Parathyroid adenoma (tissue), 2 donors: ENCODE data around the gene GSK3A.
A peak's percentile ranks its signal among the peaks of the same experiment; 100 is the strongest.

ENCODE experiments used
- H2AFZ ChIP-seq: fragments of 300-600 bp; sonication (generic); one replicate; pipeline ENCODE4 v1.7.0; 2017; ENCODE audit warnings: antibody characterized with exemption, mild to moderate bottlenecking
- H3K27ac ChIP-seq: fragments of 300-600 bp; sonication (generic); one replicate; pipeline ENCODE4 v1.7.0; 2017
- H3K27me3 ChIP-seq: fragments of 300-600 bp; sonication (generic); one replicate; pipeline ENCODE4 v1.7.0; 2017; ENCODE audit warnings: low read length; ENCODE audit not compliant: control insufficient read depth, insufficient read depth
- H3K36me3 ChIP-seq: fragments of 300-600 bp; sonication (generic); one replicate; pipeline ENCODE4 v1.7.0; 2017; ENCODE audit warnings: low read length; ENCODE audit not compliant: control insufficient read depth, insufficient read depth
- H3K4me1 ChIP-seq: fragments of 300-600 bp; sonication (generic); one replicate; pipeline ENCODE4 v1.7.0; 2017; ENCODE audit warnings: control low read depth
- H3K4me2 ChIP-seq: fragments of 300-600 bp; sonication (generic); one replicate; pipeline ENCODE4 v1.7.0; 2017; ENCODE audit warnings: low read length
- H3K4me3 ChIP-seq: fragments of 300-600 bp; sonication (generic); one replicate; pipeline ENCODE4 v1.7.0; 2017; ENCODE audit warnings: low read depth, low read length
- H3K79me2 ChIP-seq: fragments of 300-600 bp; sonication (generic); one replicate; pipeline ENCODE4 v1.7.0; 2017; ENCODE audit warnings: control low read depth
- H3K9ac ChIP-seq: fragments of 300-600 bp; sonication (generic); one replicate; pipeline ENCODE4 v1.7.0; 2017; ENCODE audit warnings: mild to moderate bottlenecking
- H3K9me3 ChIP-seq: fragments of 300-600 bp; sonication (generic); one replicate; pipeline ENCODE4 v1.7.0; 2017; ENCODE audit warnings: low read length; ENCODE audit not compliant: control insufficient read depth
- TF ChIP-seq, protein P1 (sequence below): fragments of 300-600 bp; sonication (generic); IDR thresholded peaks from one replicate; pipeline ENCODE4 v1.7.0; 2017; ENCODE audit warnings: antibody characterized with exemption, mild to moderate bottlenecking
- donor health status: primary hyperparathyroidism.

Gene GSK3A

DNA sequence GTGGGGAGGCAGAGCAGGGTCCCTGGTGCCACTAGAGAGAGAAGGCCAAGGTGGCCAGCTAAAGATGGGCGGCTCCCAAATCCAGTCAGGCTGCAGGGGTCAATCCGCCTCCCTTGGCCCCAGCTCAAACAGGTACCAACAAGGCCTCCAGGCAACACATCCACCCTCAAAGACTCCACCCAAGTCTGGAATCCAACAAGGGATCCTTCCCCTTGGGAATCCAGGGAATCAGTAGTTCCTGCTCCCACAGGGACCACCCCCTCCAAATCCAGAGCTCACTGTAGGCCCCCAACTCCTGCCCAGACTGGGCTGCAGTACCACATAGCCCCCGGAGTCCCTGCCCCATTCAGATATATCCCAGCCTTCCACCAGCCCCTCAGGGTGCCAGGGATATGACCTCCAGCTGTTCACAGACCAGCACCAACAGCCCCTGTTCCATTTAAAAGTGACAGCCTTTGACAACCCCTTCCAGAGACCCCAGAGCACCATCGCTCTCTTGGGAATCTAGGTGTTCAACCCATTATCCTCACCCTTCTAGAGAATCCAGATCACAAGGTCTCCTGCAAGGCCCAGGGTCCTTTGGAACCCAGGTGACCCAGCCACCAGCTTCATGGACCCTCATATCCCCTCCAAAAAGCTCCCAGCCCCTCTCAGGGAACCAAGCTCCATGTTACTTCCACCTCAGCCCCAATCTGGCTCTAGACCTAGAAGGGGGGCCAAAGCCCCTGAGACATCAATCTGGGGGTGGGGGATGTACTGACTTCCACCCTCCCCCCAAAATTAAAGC is 9.4 kb upstream of the GSK3A start:
- no peak overlapping the region for H2AFZ ChIP-seq
- no peak overlapping the region for H3K4me3 ChIP-seq
- TF ChIP-seq, protein P1, sequence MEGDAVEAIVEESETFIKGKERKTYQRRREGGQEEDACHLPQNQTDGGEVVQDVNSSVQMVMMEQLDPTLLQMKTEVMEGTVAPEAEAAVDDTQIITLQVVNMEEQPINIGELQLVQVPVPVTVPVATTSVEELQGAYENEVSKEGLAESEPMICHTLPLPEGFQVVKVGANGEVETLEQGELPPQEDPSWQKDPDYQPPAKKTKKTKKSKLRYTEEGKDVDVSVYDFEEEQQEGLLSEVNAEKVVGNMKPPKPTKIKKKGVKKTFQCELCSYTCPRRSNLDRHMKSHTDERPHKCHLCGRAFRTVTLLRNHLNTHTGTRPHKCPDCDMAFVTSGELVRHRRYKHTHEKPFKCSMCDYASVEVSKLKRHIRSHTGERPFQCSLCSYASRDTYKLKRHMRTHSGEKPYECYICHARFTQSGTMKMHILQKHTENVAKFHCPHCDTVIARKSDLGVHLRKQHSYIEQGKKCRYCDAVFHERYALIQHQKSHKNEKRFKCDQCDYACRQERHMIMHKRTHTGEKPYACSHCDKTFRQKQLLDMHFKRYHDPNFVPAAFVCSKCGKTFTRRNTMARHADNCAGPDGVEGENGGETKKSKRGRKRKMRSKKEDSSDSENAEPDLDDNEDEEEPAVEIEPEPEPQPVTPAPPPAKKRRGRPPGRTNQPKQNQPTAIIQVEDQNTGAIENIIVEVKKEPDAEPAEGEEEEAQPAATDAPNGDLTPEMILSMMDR = no peak
- peak overlapping the region; percentile 48 for H3K27ac ChIP-seq
- H3K4me1 ChIP-seq = peaks cover 17% of the 10 kb centered on the region
- H3K9ac ChIP-seq = no peak overlapping the region
- H3K9me3 ChIP-seq = no peaks in the 10 kb centered on the region
- no peaks in the 10 kb centered on the region for H3K27me3 ChIP-seq
- H3K4me2 ChIP-seq = no peak overlapping the region
- no peaks in the 10 kb centered on the region for H3K36me3 ChIP-seq
- peaks cover 2% of the 10 kb centered on the region for H3K79me2 ChIP-seq

DNA sequence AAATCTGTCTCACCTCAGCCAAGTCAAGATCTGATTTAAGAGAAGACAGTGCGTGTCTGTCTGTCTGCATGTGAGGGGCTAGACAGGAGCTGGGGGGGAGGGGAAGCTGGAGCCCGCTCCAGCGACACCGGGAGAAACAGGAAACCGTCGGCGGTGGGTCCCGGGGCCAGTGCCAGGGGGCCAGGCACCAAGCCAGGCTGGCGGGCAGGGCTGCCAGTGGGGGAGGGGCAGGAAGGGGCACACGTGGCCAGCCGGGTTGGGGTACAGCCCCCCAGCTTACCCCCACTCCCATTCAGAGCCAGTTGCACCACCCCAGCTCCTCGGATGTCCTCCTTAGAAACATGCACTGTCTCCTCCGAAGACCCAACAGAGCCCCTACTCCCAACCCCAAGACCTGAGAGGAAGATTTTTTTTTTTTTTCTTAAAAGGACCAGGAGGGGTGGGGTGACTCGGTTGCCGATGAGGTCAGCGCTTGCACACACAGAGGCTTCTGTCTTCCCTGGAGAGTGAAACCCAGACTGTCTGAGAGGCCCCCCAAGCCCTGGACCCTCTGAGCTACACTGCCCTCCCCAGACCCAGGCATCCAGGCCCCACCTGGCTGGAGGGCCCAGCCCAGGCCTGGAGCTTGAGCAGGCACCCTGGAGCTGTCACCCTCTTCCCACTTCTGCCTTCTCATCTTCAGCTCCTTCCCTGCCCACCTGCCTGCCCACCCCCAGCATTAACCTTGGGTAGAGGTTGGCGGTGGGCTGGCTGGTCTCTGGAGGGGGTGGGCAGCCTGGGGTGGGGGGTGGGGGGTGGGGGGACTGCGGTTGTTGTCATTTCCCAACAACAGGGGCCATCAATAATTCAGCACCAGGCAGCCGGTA is 8.5 kb upstream of the GSK3A start:
- Histone ChIP-seq H2AFZ (no peak overlapping the region), H3K4me3 (no peak overlapping the region), H3K27ac (peak overlapping the region; percentile 22), H3K27me3 (no peaks in the 10 kb centered on the region), H3K9ac (no peak overlapping the region), H3K79me2 (peaks cover 2% of the 10 kb centered on the region), H3K36me3 (no peaks in the 10 kb centered on the region), H3K4me1 (peaks cover 17% of the 10 kb centered on the region), H3K4me2 (peak overlapping the region; percentile 33), H3K9me3 (no peaks in the 10 kb centered on the region)
- TF ChIP-seq, protein P1 = no peak

DNA sequence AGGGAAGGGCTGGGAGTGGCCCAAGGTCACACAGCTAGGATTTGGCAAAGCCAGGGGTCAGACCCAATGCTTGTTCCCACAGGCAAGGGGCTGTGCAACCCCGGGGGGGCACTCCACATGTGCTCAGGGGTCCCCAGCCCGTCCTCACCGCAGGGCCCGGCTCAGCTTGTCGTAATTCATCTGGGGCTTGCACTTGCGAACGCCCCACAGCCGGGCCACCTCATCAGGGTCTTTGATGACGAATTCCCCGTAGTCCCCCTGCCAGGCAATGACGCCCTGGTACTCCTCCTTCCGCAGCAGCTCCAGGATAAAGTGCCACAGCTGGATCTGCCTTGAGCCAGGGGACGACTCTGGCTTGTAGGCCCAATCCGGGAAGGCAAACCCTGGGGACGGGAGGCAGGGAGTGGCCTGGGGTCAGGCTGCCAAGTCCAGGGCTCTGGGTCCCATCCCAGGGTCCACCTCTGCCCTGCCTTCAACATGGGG is 7.8 kb upstream of the GSK3A start:
- TF ChIP-seq, protein P1 = no peak

DNA sequence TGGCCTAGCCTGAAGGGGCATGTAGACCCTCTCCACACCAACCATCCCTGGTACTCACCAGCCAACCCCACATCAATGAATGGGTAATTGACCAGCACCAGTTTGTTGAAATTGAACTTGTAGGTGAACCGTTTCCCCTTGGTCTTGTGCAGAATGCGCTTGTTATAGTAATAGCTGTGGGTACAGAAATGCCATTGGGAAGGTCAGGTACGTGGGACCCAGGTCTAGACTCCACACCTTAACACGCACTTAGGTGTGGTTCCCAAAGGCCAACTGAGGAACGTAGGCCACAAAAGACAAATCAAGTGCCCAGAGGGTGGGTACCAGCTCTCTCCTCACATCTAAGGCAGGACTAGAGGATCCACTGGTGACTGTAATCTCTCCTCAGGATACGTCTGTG is 7.4 kb upstream of the GSK3A start:
- H3K4me3 ChIP-seq = no peak overlapping the region
- peaks cover 17% of the 10 kb centered on the region for H3K4me1 ChIP-seq
- H2AFZ ChIP-seq = no peak overlapping the region
- H3K36me3 ChIP-seq = no peaks in the 10 kb centered on the region
- no peak overlapping the region for H3K9ac ChIP-seq
- no peaks in the 10 kb centered on the region for H3K9me3 ChIP-seq
- TF ChIP-seq, protein P1 = no peak
- H3K79me2 ChIP-seq = peaks cover 2% of the 10 kb centered on the region
- H3K27me3 ChIP-seq = no peaks in the 10 kb centered on the region
- H3K4me2 ChIP-seq = no peak overlapping the region
- peak overlapping the region; percentile 25 for H3K27ac ChIP-seq

More for the DNA sequence above, 7.8 kb upstream of the GSK3A start:
- Histone ChIP-seq H3K9ac (no peak overlapping the region), H3K9me3 (no peaks in the 10 kb centered on the region), H3K79me2 (peaks cover 2% of the 10 kb centered on the region), H3K4me1 (peaks cover 17% of the 10 kb centered on the region), H3K4me3 (no peak overlapping the region), H3K27me3 (no peaks in the 10 kb centered on the region), H3K4me2 (peak overlapping the region; percentile 33), H3K27ac (peak overlapping the region; percentile 25), H3K36me3 (no peaks in the 10 kb centered on the region), H2AFZ (no peak overlapping the region)
